Measurements from ENCODE around the gene CCSER1.
"Not testable (repeated sequence)": the region's sequence is repeated elsewhere in the genome, so short reads cannot be mapped to it uniquely, and the experiment has no call there.

The CCSER1 gene

GRCh38 chr4:90760059-90760458 is 632.9 kb downstream of the CCSER1 start:
- peaks cover 4% of the 10 kb centered on the region for H3K9me3 Mint-ChIP-seq
- H3K27me3 Mint-ChIP-seq = no peaks in the 10 kb centered on the region
- H3K36me3 Mint-ChIP-seq = no peaks in the 10 kb centered on the region
- no peaks in the 10 kb centered on the region for H3K4me1 Mint-ChIP-seq
- no peak overlapping the region for H3K4me3 Mint-ChIP-seq
- no peak overlapping the region for H3K27ac Mint-ChIP-seq

GRCh38 chr4:90766837-90767236 is 639.6 kb downstream of the CCSER1 start:
- H3K4me1 Mint-ChIP-seq = no peaks in the 10 kb centered on the region
- no peaks in the 10 kb centered on the region for H3K36me3 Mint-ChIP-seq
- peaks cover 8% of the 10 kb centered on the region for H3K9me3 Mint-ChIP-seq
- H3K27ac Mint-ChIP-seq = no peak overlapping the region
- H3K4me3 Mint-ChIP-seq = no peak overlapping the region
- H3K27me3 Mint-ChIP-seq = no peaks in the 10 kb centered on the region

GRCh38 chr4:90769251-90769650 is 642.1 kb downstream of the CCSER1 start:
- H3K4me3 Mint-ChIP-seq = no peak overlapping the region
- no peaks in the 10 kb centered on the region for H3K36me3 Mint-ChIP-seq

GRCh38 chr4:90780193-90780592 is 653.0 kb downstream of the CCSER1 start:
- no peaks in the 10 kb centered on the region for H3K4me1 Mint-ChIP-seq
- H3K36me3 Mint-ChIP-seq = no peaks in the 10 kb centered on the region
- no peaks in the 10 kb centered on the region for H3K27me3 Mint-ChIP-seq
- H3K27ac Mint-ChIP-seq = no peak overlapping the region
- no peak overlapping the region for H3K4me3 Mint-ChIP-seq
- H3K9me3 Mint-ChIP-seq = peaks cover 14% of the 10 kb centered on the region

More at GRCh38 chr4:90769251-90769650, 642.1 kb downstream of the CCSER1 start:
- no peak overlapping the region for H3K27ac Mint-ChIP-seq
- peaks cover 4% of the 10 kb centered on the region for H3K9me3 Mint-ChIP-seq
- H3K27me3 Mint-ChIP-seq = no peaks in the 10 kb centered on the region
- H3K4me1 Mint-ChIP-seq = no peaks in the 10 kb centered on the region

GRCh38 chr4:90786602-90787001 is 659.4 kb downstream of the CCSER1 start:
- H3K9me3 Mint-ChIP-seq = peaks cover 13% of the 10 kb centered on the region

GRCh38 chr4:90792696-90793095 is 665.5 kb downstream of the CCSER1 start:
- no peak overlapping the region for H3K27ac Mint-ChIP-seq
- no peaks in the 10 kb centered on the region for H3K4me1 Mint-ChIP-seq
- no peak overlapping the region for H3K4me3 Mint-ChIP-seq
- peaks cover 23% of the 10 kb centered on the region for H3K9me3 Mint-ChIP-seq
- no peaks in the 10 kb centered on the region for H3K27me3 Mint-ChIP-seq
- no peaks in the 10 kb centered on the region for H3K36me3 Mint-ChIP-seq

More at GRCh38 chr4:90786602-90787001, 659.4 kb downstream of the CCSER1 start:
- Mint-ChIP-seq H3K27me3 (no peaks in the 10 kb centered on the region), H3K36me3 (no peaks in the 10 kb centered on the region), H3K27ac (no peak overlapping the region), H3K4me1 (no peaks in the 10 kb centered on the region), H3K4me3 (no peak overlapping the region)

- H3K27ac Mint-ChIP-seq = no peak overlapping the region
- no peaks in the 10 kb centered on the region for H3K4me1 Mint-ChIP-seq
These were observed 671.8 kb downstream of the CCSER1 start for GRCh38 chr4:90798948-90799347.

GRCh38 chr4:90799895-90800294 is 672.7 kb downstream of the CCSER1 start:
- no peaks in the 10 kb centered on the region for H3K4me1 Mint-ChIP-seq
- H3K9me3 Mint-ChIP-seq = peaks cover 16% of the 10 kb centered on the region
- no peaks in the 10 kb centered on the region for H3K36me3 Mint-ChIP-seq
- no peaks in the 10 kb centered on the region for H3K27me3 Mint-ChIP-seq
- H3K27ac Mint-ChIP-seq = no peak overlapping the region
- no peak overlapping the region for H3K4me3 Mint-ChIP-seq

More at GRCh38 chr4:90798948-90799347, 671.8 kb downstream of the CCSER1 start:
- H3K9me3 Mint-ChIP-seq = peaks cover 24% of the 10 kb centered on the region
- H3K27me3 Mint-ChIP-seq = no peaks in the 10 kb centered on the region
- H3K4me3 Mint-ChIP-seq = no peak overlapping the region
- no peaks in the 10 kb centered on the region for H3K36me3 Mint-ChIP-seq

- Mint-ChIP-seq H3K27ac (no peak overlapping the region), H3K9me3 (peaks cover 25% of the 10 kb centered on the region), H3K36me3 (no peaks in the 10 kb centered on the region), H3K4me1 (no peaks in the 10 kb centered on the region), H3K4me3 (no peak overlapping the region), H3K27me3 (no peaks in the 10 kb centered on the region)
These were observed 688.4 kb downstream of the CCSER1 start for GRCh38 chr4:90815569-90815968.

GRCh38 chr4:90816754-90817153 is 689.6 kb downstream of the CCSER1 start:
- H3K36me3 Mint-ChIP-seq = no peaks in the 10 kb centered on the region
- H3K4me1 Mint-ChIP-seq = no peaks in the 10 kb centered on the region
- no peak overlapping the region for H3K4me3 Mint-ChIP-seq
- H3K9me3 Mint-ChIP-seq = peaks cover 16% of the 10 kb centered on the region
- H3K27me3 Mint-ChIP-seq = no peaks in the 10 kb centered on the region
- no peak overlapping the region for H3K27ac Mint-ChIP-seq

- H3K36me3 Mint-ChIP-seq = no peaks in the 10 kb centered on the region
- H3K9me3 Mint-ChIP-seq = no peaks in the 10 kb centered on the region
- no peaks in the 10 kb centered on the region for H3K4me1 Mint-ChIP-seq
- H3K27ac Mint-ChIP-seq = no peak overlapping the region
- no peaks in the 10 kb centered on the region for H3K27me3 Mint-ChIP-seq
- H3K4me3 Mint-ChIP-seq = no peak overlapping the region
These were observed 697.3 kb downstream of the CCSER1 start for GRCh38 chr4:90824266-90825150.

GRCh38 chr4:90825849-90826248 is 698.7 kb downstream of the CCSER1 start:
- Mint-ChIP-seq H3K27me3 (no peaks in the 10 kb centered on the region), H3K4me1 (no peaks in the 10 kb centered on the region), H3K36me3 (no peaks in the 10 kb centered on the region), H3K9me3 (no peaks in the 10 kb centered on the region), H3K4me3 (no peak overlapping the region), H3K27ac (no peak overlapping the region)

- no peaks in the 10 kb centered on the region for H3K27me3 Mint-ChIP-seq
- H3K27ac Mint-ChIP-seq = no peak overlapping the region
- no peaks in the 10 kb centered on the region for H3K4me1 Mint-ChIP-seq
- no peaks in the 10 kb centered on the region for H3K9me3 Mint-ChIP-seq
- H3K36me3 Mint-ChIP-seq = no peaks in the 10 kb centered on the region
- no peak overlapping the region for H3K4me3 Mint-ChIP-seq
These were observed 706.5 kb downstream of the CCSER1 start for GRCh38 chr4:90833706-90834105.

GRCh38 chr4:90837241-90837640 is 710.0 kb downstream of the CCSER1 start:
- Mint-ChIP-seq H3K36me3 (no peaks in the 10 kb centered on the region), H3K27ac (no peak overlapping the region), H3K27me3 (no peaks in the 10 kb centered on the region), H3K4me3 (no peak overlapping the region), H3K9me3 (no peaks in the 10 kb centered on the region), H3K4me1 (no peaks in the 10 kb centered on the region)

- H3K27ac Mint-ChIP-seq, H3K9me3 Mint-ChIP-seq, H3K4me3 Mint-ChIP-seq, H3K4me1 Mint-ChIP-seq, H3K27me3 Mint-ChIP-seq, H3K36me3 Mint-ChIP-seq: not testable (repeated sequence)
These were observed 711.7 kb downstream of the CCSER1 start for GRCh38 chr4:90838859-90839258.

GRCh38 chr4:90840291-90840690 is 713.1 kb downstream of the CCSER1 start:
- Mint-ChIP-seq H3K36me3 (no peaks in the 10 kb centered on the region), H3K4me1 (no peaks in the 10 kb centered on the region), H3K9me3 (no peaks in the 10 kb centered on the region), H3K27ac (no peak overlapping the region), H3K4me3 (no peak overlapping the region), H3K27me3 (no peaks in the 10 kb centered on the region)

GRCh38 chr4:90840828-90841227 is 713.6 kb downstream of the CCSER1 start:
- Mint-ChIP-seq H3K27ac (no peak overlapping the region), H3K4me1 (no peaks in the 10 kb centered on the region), H3K9me3 (no peaks in the 10 kb centered on the region), H3K27me3 (no peaks in the 10 kb centered on the region), H3K36me3 (no peaks in the 10 kb centered on the region), H3K4me3 (no peak overlapping the region)

All from activated naive CD4-positive, alpha-beta T cell treated with anti-CD3 and anti-CD28 coated beads, Interleukin-2, amount 50 U/mL, for 24 hours (primary cell).